Measurements from ENCODE around the gene RTKN. TPM values are rescaled to one million over a fixed set of nuclear protein-coding genes. Genes with fewer than 3 reads are reported as not detected.

The RTKN gene, protein sequence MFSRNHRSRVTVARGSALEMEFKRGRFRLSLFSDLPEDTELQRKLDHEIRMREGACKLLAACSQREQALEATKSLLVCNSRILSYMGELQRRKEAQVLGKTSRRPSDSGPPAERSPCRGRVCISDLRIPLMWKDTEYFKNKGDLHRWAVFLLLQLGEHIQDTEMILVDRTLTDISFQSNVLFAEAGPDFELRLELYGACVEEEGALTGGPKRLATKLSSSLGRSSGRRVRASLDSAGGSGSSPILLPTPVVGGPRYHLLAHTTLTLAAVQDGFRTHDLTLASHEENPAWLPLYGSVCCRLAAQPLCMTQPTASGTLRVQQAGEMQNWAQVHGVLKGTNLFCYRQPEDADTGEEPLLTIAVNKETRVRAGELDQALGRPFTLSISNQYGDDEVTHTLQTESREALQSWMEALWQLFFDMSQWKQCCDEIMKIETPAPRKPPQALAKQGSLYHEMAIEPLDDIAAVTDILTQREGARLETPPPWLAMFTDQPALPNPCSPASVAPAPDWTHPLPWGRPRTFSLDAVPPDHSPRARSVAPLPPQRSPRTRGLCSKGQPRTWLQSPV
- 14.9 and 18.7 TPM in 2 replicates for total RNA-seq

DNA sequence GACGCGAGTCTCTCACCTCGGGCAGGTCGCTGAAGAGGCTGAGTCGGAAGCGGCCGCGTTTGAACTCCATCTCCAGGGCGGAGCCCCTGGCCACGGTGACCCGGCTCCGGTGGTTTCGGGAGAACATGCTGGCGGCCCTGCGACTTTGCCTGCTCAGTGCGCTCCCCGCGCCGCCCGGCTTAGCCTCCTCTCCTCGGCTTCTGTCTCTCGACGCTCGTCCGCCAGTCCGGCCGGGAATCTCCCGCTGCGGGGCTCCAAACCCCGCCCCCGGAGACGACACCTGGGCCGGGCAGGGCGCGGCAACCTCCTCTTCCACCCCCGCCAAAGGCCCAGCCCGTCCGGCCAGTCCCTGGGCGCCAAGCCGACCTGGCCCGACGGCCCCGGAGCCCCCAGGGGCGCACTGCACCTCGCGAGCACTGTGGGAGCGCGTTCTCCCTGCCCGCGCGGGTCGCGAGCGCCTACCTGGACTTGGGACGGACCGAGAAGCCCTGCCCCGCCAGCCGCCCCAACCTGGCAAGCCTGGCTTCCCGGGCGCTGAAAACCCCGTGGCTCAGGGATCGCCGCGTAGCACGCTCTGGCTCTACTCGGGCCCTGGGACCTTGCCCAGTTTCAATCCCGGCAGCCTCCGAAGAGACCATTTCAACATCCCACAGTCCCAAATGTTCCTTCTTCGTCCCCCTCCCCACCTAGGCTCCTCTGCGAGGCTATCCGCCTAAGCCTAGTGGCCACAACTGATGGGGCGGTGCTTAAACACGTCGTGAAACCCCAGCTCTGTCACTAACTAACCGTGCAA, at the start of gene RTKN:
Gene RTKN, minus strand, starts transcription at position 248 of the 793 bp plus-strand sequence. Its CDS starts 121 bp downstream, at position 127.

GRCh38 chr2:74482801-74483674, 41.3 kb upstream of the RTKN start, which contains the start of the genes CCDC142 and TTC31:
CCDC142 (minus strand) TSS chr2:74482998; CDS start chr2:74482837, 161 bp downstream.
TTC31 (plus strand) TSS chr2:74483081; CDS start chr2:74483096, 15 bp downstream.

GRCh38 chr2:74472086-74472944, 30.6 kb upstream of the RTKN start, which contains the start of gene MRPL53:
MRPL53 (minus strand) TSS chr2:74472680; CDS start chr2:74472660, 20 bp downstream.

GRCh38 chr2:74458132-74458937, 16.6 kb upstream of the RTKN start, which contains the start of gene WBP1:
WBP1 (plus strand) TSS chr2:74458438; CDS start chr2:74458603, 165 bp downstream.

DNA sequence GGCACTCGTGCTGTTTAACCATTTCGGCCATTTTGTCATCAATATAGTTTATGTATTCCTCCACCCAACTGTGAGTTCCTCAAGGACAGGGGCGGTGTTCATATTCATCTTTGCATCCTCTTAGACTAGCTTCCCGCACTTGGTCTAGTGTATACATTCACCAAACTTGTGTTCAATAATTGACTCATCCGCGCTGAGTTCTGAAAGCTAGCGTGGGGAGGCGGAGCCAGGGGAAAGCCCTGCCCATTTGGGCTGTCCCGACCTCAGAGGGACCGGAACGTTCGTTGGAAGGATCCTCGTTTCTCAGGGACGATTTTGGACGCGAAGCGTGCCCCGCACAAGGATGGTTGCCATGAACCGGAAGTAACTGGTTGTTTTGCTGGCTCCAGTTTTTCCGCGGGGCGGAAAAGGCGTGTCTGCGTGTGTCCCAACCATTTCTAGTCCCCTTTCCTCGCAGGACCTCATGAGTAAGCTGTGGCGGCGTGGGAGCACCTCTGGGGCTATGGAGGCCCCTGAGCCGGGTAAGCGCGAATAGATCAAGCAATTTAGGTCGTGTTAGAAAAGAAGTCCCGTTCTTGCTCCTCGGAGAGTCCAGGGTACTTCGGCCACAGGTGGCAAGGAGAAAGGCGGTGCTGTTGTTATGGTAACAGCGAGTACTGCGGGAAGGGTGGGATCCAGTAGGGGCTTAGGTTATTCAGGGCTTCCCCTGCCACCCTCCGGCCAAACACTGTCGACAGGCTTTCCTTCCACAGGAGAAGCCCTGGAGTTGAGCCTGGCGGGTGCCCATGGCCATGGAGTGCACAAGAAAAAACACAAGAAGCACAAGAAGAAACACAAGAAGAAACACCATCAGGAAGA, 13.1 kb upstream of the RTKN start, which contains the start of gene INO80B:
Gene INO80B, plus strand, starts transcription at position 434 of the 858 bp plus-strand sequence. Its CDS starts 30 bp downstream, at position 464.

GRCh38 chr2:74421221-74421870, 20.4 kb downstream of the RTKN start, which contains the start of the genes C2orf81 and WDR54:
C2orf81 (minus strand) TSS chr2:74421619; CDS start chr2:74421560, 59 bp downstream.
WDR54 (plus strand) TSS chr2:74421730; CDS start chr2:74422154, 424 bp downstream.

DNA sequence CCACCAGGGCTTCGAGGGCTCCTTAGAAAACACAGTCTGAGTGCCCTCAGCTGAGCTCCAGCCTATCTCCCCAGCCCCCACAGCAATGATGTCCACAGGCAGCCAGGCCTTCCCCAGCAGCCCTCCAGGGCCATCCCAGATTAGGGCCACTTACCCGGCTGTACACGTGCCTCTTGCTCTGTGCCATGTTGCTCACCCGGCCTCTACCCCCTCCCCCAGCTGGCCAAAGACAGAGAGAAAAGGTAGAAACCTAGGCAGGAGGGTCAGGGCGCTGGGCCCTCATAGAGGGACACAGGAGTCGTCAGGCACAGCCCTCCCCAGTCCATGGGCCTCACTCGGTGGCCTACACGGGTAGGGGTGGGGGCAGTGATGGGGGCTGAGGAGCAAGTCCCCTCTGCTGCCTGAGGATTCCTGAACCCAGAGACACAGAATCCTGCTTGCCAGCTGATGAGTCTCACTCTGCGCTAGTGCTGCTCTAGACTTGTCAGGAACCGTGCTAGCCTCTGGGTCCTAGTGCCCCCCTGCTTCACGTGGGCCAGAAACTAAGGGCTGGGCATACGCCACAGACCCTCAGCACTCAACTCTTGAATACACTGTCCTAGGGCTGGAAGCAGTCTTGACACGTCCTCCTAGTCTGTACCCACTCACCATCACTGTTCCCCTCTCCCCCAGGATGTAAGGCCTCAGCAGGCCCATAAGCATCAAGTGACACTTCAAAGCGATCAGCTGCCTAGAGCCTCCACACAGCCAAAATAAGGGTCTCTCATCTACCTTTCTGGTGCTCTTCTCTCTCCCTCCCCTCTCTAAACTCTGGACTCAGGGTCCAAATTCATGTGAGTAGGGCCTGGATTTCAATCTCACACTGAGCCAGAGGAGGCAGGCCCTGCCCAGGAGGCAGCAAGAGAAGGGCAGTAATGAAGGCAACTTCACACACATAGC, 61.6 kb downstream of the RTKN start, which contains the start of gene DCTN1:
Gene DCTN1, minus strand, starts transcription at position 461 of the 939 bp plus-strand sequence. Its CDS starts 274 bp downstream, at position 187.

Other genes starting within 250 kb of the RTKN start
- gene MTHFD2, start 243.3 kb downstream of the RTKN start, total RNA-seq: 158 and 179 TPM in 2 replicates
- not detected in 2 replicates for gene SLC4A5, start 98.5 kb downstream of the RTKN start, total RNA-seq
- gene DCTN1, start 61.6 kb downstream of the RTKN start, total RNA-seq: 139 and 142 TPM in 2 replicates
- gene C2orf81, start 20.3 kb downstream of the RTKN start, total RNA-seq: 2.8 and 7.5 TPM in 2 replicates
- 54.2 and 63.1 TPM in 2 replicates for gene WDR54, start 20.2 kb downstream of the RTKN start, total RNA-seq
- 3.0 and 18.2 TPM in 2 replicates for gene INO80B, start 13.2 kb upstream of the RTKN start, total RNA-seq
- 54.1 and 60.8 TPM in 2 replicates for gene WBP1, start 16.5 kb upstream of the RTKN start, total RNA-seq
- 102 and 123 TPM in 2 replicates for gene MOGS, start 23.4 kb upstream of the RTKN start, total RNA-seq
- gene MRPL53, start 30.7 kb upstream of the RTKN start, total RNA-seq: 39.5 and 60.5 TPM in 2 replicates
- gene CCDC142, start 41.1 kb upstream of the RTKN start, total RNA-seq: 8.4 and 11.7 TPM in 2 replicates
- 18.5 and 31.2 TPM in 2 replicates for gene TTC31, start 41.1 kb upstream of the RTKN start, total RNA-seq
- gene LBX2, start 57.7 kb upstream of the RTKN start, total RNA-seq: 1.7 and 4.1 TPM in 2 replicates
- 11.7 and 16.4 TPM in 2 replicates for gene PCGF1, start 65.8 kb upstream of the RTKN start, total RNA-seq
- not detected in 2 replicates for gene TLX2, start 72.5 kb upstream of the RTKN start, total RNA-seq
- 0.58 TPM in 1 of 2 replicates, not detected in the other for gene DQX1, start 84.3 kb upstream of the RTKN start, total RNA-seq
- gene AUP1, start 87.8 kb upstream of the RTKN start, total RNA-seq: 84.5 and 84.9 TPM in 2 replicates
- gene HTRA2, start 88.0 kb upstream of the RTKN start, total RNA-seq: 38.5 and 44.4 TPM in 2 replicates
- 12.9 and 15.6 TPM in 2 replicates for gene LOXL3, start 112.0 kb upstream of the RTKN start, total RNA-seq
- gene DOK1, start 112.8 kb upstream of the RTKN start, total RNA-seq: 23.9 and 30.3 TPM in 2 replicates
- not detected in 2 replicates for gene M1AP, start 206.4 kb upstream of the RTKN start, total RNA-seq
- gene SEMA4F, start 212.3 kb upstream of the RTKN start, total RNA-seq: 4.0 and 9.7 TPM in 2 replicates

All from myometrial cell (primary cell).